Gastrocnemius medialis (tissue), 4 donors: ENCODE measurements around the gene STXBP5L.

Experiments
- CTCF ChIP-seq, 5 experiments: fragments of 450-650 bp in 3 of 5; fragments of 200-600 bp in 2 of 5; sonication (generic) in 2 of 5; IDR thresholded peaks in 4 of 5; conservative IDR thresholded peaks in 1 of 5; 1 replicate in 4 of 5; 2 replicates in 1 of 5; pipeline ENCODE4 v1.5.1; 2016 to 2019; ENCODE audit warnings: antibody characterized with exemption in 5 of 5, mild to moderate bottlenecking in 3 of 5, moderate library complexity in 3 of 5
- POLR2A ChIP-seq, 2 donors: fragments of 450-650 bp; IDR thresholded peaks; one replicate each; pipeline ENCODE4 v1.6.1; 2017; ENCODE audit warnings: antibody characterized with exemption in 2 of 2, mild to moderate bottlenecking in 2 of 2, moderate library complexity in 2 of 2

- TF ChIP-seq POLR2A (IDR thresholded peaks at IDR 0.05) = no peak
- TF ChIP-seq CTCF (IDR thresholded peaks at IDR 0.05 in 4 of 5, conservative IDR thresholded peaks at IDR 0.05 in 1 of 5) = no peak
Observed at GRCh38 chr3:121330118-121330517, 422.1 kb downstream of the STXBP5L start.
